ENCODE measurements around the gene SURF2.
"Not testable (repeated sequence)": the region's sequence is repeated elsewhere in the genome, so short reads cannot be mapped to it uniquely, and the experiment has no call there.

Gene SURF2

DNA sequence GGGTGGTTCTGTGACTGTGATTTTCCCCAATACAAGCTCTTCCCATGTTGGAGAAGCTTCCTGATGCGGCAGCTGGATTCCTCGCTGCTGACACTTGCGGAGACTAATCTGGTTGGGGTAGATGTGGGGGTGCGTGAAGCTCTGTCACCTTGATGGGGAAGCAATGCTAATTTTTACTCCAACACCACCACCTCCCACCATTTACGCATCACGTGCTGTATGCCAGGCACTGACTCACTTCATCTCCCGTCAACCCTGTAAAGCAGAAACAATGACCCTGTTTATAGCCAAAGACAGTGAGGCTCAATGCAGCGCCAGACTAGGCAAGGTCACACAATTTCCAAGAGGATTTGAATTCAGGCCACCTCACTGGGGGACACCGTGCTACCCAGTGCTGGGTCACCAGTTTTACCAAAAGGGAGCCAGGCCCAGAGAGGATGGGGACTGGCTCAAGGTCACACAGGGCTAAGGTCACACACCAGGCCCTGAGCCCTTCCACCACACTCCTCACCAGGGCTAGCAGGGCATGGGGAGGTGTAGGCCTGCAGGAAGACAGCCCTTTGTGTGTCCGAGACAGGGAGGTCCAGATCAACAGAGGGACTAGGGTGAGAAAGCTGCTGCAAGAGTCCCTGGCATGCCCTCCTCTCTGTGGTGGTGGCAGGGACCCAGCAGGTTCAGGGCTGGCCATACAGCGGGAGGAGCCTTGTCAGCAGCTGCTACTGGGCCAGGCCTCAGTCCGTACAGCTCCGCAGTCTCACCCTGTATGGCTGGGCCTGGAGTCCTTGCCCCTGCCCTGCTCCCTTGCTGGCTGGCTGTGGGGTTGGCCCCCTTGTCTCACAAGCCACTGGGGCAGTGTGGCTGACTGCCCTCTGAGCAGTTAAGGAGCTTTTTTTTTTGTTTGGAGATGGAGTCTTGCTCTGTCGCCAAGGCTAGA is 23.1 kb downstream of the SURF2 start:
- DNase-seq = no peak

DNA sequence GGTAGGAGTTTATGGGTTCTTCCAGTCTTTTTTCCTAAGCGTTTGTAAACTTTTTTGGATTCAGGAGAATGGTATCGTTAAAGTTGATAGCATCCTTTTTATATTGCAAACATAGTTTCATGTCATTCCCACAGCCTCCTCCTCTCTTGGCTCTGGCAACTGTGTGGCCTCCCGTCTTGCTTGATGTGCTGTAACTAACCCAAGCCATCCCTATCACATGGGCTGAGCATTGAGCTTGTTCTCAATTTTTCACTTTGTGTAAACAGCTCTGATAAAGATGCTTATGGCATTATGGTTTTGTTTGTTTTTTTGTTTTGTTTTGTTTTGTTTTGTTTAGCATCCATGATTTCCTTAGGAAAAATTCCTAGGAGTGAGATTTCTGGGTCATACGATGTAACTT is 24.4 kb downstream of the SURF2 start:
- DNase-seq = no peak

DNA sequence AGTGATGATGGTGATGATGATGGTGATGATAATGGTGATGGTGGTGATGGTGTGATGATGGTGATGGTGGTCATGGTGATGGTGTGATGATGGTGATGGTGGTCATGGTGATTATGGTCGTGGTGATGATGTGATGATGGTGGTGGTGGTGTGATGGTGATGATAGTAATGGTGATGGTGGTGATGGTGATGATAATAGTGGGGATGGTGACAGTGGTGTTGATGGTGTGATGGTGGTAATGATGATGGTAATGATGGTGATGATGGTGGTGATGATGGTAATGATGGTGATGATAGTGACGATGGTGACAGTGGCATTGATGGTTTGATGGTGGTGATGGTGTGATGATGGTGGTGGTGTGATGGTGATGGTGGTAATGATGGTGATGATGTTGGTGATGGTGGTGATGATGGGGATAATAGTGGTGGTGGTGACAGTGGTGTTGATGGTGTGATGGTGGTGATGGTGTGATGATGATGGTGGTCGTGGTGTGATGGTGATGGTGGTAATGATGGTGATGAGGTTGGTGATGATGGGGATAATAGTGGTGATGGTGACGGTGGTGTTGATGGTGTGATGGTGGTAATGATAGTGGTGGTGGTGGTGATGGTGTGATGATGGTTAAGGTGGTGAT is 26.3 kb downstream of the SURF2 start:
- no peak for DNase-seq

GRCh38 chr9:133383438-133383837 is 27.1 kb downstream of the SURF2 start:
- DNase-seq = no peak

GRCh38 chr9:133384736-133385321 is 28.5 kb downstream of the SURF2 start:
- DNase-seq = no peak

DNA sequence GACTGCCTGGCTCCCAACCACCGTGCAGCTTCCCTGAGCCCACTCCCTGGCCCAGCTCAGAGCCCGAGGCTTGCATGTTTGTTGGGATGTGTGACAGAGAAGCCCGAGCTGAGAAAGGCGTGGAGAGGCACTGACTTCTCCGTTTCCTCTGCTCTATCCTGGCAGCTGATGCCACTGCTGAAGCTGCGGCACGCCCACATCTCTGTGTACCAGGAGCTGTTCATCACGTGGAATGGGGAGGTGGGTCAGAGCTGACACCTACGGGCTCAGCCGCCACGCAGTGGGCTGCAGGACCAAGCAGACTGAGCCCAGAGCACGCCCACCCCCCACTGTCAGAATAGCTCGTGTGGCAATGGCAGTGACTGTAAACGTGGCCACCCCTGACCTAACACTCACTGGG is 29.1 kb downstream of the SURF2 start:
- DNase-seq = no peak

GRCh38 chr9:133386338-133386737 is 30.0 kb downstream of the SURF2 start:
- DNase-seq = no peak

DNA sequence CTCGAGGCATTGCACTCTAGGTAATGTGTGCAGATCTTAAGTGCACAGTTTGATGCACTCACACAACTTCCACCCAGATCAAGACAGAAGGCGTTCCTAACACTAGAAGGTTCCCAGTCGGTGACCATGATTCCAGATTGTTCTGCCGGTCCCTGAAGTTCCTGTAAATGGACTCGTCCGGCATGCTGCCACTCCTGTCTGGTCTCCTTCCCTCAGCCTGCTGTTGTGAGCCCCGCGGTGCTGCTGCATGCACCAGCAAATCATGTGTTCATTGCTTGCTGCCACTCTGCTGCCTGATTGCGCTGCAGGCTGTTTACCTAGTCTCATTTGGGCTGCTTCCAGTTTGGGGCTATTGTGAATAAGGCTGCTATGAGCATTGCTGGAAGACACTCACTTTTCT is 31.3 kb downstream of the SURF2 start:
- DNase-seq = no peak

- no peak for DNase-seq
Observed at GRCh38 chr9:133389025-133389557, 32.7 kb downstream of the SURF2 start.

GRCh38 chr9:133389562-133389961 is 33.2 kb downstream of the SURF2 start:
- DNase-seq = no peak

DNA sequence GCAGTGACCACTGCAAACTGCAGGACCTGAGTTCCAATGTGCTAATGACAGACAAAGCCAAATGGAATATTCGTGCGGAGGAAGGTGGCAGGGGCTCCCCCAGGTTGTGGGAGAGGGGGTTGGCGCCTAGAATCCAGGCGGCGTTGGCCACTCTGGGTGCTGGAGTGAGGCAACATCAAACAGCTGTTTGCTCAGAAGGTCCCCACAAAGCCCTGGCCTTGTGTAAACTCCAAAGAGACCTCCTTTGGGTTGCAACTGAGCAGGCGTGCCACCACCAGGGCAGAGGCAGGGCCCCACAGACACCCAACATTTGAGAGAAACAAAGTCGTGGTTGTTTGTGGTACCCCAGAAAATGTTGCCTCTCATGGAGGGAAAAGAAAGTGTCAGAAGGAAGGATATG is 34.4 kb downstream of the SURF2 start:
- no peak for DNase-seq

- DNase-seq = not testable (repeated sequence)
Observed at GRCh38 chr9:133391449-133391848, 35.1 kb downstream of the SURF2 start.

GRCh38 chr9:133392308-133392707 is 36.0 kb downstream of the SURF2 start:
- DNase-seq = not testable (repeated sequence)

GRCh38 chr9:133393399-133393798 is 37.0 kb downstream of the SURF2 start:
- no peak for DNase-seq

GRCh38 chr9:133394687-133395271 is 38.4 kb downstream of the SURF2 start:
- DNase-seq = no peak

DNA sequence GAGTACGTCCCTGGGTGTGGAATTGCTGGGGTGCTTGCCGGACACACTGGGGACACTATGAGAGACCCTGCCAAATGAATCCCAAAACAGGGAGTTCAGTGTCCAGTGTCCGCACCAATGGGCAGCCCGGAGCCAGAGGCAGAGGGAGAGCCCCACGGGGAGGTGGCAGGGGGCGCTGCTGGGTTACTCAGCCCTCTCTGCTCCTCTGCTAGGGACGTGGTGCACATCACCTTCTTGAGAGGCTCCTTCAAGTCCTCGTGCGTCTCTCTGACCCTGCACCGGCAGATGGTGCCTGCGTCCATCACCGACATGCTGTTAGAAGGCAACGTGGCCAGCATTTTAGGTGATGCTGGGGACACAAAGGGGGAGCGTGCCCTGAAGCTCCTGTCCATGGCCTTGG is 40.6 kb downstream of the SURF2 start:
- no peak for DNase-seq

DNA sequence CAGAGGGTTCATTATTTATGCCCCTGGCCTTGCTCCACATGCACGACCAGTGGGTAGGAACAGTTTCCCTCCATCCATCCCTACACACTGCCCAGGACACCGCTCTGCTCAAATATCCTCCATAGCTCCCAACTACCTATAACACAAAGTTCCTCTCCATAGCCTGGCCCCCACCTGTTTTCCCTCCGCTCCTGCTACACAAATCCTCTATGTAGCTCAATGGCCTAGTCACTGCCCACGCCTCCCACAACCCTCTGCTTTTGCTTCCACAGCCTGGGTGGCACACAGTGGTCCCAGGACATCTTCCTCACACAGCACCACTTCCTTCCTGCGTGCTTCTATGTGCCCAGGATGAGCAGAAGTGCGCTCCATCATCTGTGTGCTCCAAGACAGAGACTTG is 41.0 kb downstream of the SURF2 start:
- no peak for DNase-seq

DNA sequence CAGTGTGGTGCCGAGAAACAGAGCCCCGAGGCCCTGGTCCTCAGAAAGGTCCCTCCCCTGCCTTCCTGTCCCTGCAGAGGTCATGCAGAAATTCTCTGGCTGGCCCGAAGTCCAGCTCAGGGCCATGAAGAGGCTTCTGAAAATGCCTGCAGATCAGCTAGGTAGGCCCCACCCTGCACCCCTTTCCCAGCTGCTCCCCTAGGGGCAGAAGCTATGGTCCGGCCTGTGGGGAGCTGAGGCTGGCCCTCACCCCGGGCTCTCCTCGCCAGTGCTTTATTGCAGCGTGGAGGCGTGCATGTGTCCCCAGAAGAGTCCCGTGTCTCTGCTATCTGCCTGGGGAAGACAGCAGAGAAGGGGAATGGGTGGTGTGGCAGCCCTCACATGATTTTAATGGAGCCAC is 41.5 kb downstream of the SURF2 start:
- DNase-seq = no peak

DNA sequence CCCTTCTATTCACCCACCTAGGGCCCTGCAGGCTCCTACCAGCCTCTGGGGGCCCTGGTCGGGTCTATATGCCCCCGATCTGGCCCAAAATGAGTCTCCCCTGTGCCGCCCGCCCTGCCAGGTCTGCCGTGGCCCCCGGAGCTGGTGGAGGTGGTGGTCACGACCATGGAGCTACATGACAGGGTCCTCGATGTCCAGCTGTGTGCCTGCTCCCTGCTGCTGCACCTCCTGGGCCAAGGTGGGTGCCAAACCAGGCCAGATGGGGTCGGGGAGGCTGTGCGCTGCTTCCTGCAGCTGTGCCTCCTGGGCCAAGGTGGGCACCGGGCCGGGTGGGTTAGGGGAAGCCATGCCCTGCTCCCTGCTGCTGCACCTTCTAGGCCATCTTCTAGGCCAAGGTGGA is 43.9 kb downstream of the SURF2 start:
- no peak for DNase-seq

- DNase-seq = no peak
Observed at GRCh38 chr9:133401588-133401987, 45.2 kb downstream of the SURF2 start.

GRCh38 chr9:133402689-133403088 is 46.3 kb downstream of the SURF2 start:
- DNase-seq = no peak

- no peak for DNase-seq
Observed at GRCh38 chr9:133403766-133404453, 47.6 kb downstream of the SURF2 start.

Measured in Kasumi-1 (cell line).